HG02759 (cell line): Measurements from ENCODE around the gene FAM234A.
"Not testable (repeated sequence)": the region's sequence is repeated elsewhere in the genome, so short reads cannot be mapped to it uniquely, and the experiment has no call there.

Source experiments
- ATAC-seq: cut with Tn5 transposase; IDR thresholded peaks from one replicate; pipeline ENCODE4 v1.9.1; 2021; ENCODE audit warnings: mild to moderate bottlenecking, moderate library complexity; ENCODE audit not compliant: unreplicated experiment

The FAM234A gene

GRCh38 chr16:230351-230750 is 4.3 kb upstream of the FAM234A start:
- ATAC-seq = not testable (repeated sequence)

GRCh38 chr16:230949-231348 is 3.7 kb upstream of the FAM234A start:
- ATAC-seq = no peak

GRCh38 chr16:239948-240277 is 5.3 kb downstream of the FAM234A start:
- no peak for ATAC-seq

- ATAC-seq = no peak
Measured at GRCh38 chr16:240559-240958, 5.9 kb downstream of the FAM234A start.

- ATAC-seq = no peak
Measured at GRCh38 chr16:242281-242680, 7.7 kb downstream of the FAM234A start.

GRCh38 chr16:243348-243747 is 8.7 kb downstream of the FAM234A start:
- no peak for ATAC-seq

GRCh38 chr16:245105-245504 is 10.5 kb downstream of the FAM234A start:
- no peak for ATAC-seq

- ATAC-seq = no peak
Measured at GRCh38 chr16:247027-247426, 12.4 kb downstream of the FAM234A start.

- ATAC-seq = no peak
Measured at GRCh38 chr16:249431-249830, 14.8 kb downstream of the FAM234A start.

GRCh38 chr16:252366-253337 is 18.0 kb downstream of the FAM234A start:
- ATAC-seq = no peak

- no peak for ATAC-seq
Measured at GRCh38 chr16:253833-254232, 19.2 kb downstream of the FAM234A start.

GRCh38 chr16:254461-254860 is 19.8 kb downstream of the FAM234A start:
- no peak for ATAC-seq

GRCh38 chr16:255183-255582 is 20.6 kb downstream of the FAM234A start:
- no peak for ATAC-seq

GRCh38 chr16:258091-258490 is 23.5 kb downstream of the FAM234A start:
- not testable (repeated sequence) for ATAC-seq

- no peak for ATAC-seq
Measured at GRCh38 chr16:259226-259625, 24.6 kb downstream of the FAM234A start.

- no peak for ATAC-seq
Measured at GRCh38 chr16:259814-260253, 25.2 kb downstream of the FAM234A start.

- ATAC-seq = no peak
Measured at GRCh38 chr16:260326-260725, 25.7 kb downstream of the FAM234A start.

GRCh38 chr16:261031-261691 is 26.5 kb downstream of the FAM234A start:
- ATAC-seq = no peak

- ATAC-seq = no peak
Measured at GRCh38 chr16:262121-262745, 27.6 kb downstream of the FAM234A start.

GRCh38 chr16:263182-263774 is 28.7 kb downstream of the FAM234A start:
- no peak for ATAC-seq

- ATAC-seq = no peak
Measured at GRCh38 chr16:263944-264343, 29.3 kb downstream of the FAM234A start.
